ENCODE measurements around the gene CCDC116. TPM values are rescaled to one million over a fixed set of nuclear protein-coding genes. Genes with fewer than 3 reads are reported as not detected.

Gene CCDC116
- total RNA-seq, 1 experiment from 2014 or later: 0.33 TPM

- no peaks in the 10 kb centered on the region for H4K20me1 ChIP-seq (ENCODE audit: insufficient read depth)
- H3F3A ChIP-seq (ENCODE audit: insufficient read depth, low read depth): peaks cover 11% of the 10 kb centered on the region; the same call in 1 of the 2 replicates
- H3K4me1 ChIP-seq (replicated peaks; ENCODE audit: insufficient read depth): 0 out of 2 replicates have a peak, but pooled peaks cover 8% of the 10 kb centered on the region
- TF ChIP-seq EZH2 (IDR thresholded peaks at IDR 0.05; ENCODE audit: low read depth): no peak
- TF ChIP-seq CTCF (conservative IDR thresholded peaks at IDR 0.05): no peak
- ChIA-PET CTCF (no interaction called here), POLR2A (ENCODE audit: unreplicated experiment) (no interaction called here)
- H3K79me2 ChIP-seq (ENCODE audit: low read depth): no peaks in the 10 kb centered on the region
- peak overlapping the region; percentile 56 for H3K4me3 ChIP-seq
- H3K27ac ChIP-seq: no peak overlapping the region
- BruUV-seq (replicated peaks): no TSS peak
- peak; percentile 71 to 77 for DNase-seq
- H2AFZ ChIP-seq: peak overlapping the region; percentile 87
- H3K27me3 ChIP-seq (ENCODE audit: insufficient read depth, low read depth): no peaks in the 10 kb centered on the region
- peak overlapping the region; percentile 92 for H3K4me2 ChIP-seq
- no peaks in the 10 kb centered on the region for H3K9me3 ChIP-seq (ENCODE audit: insufficient read depth, low read depth)
- no peaks in the 10 kb centered on the region for H3K36me3 ChIP-seq (ENCODE audit: low read depth)
- no peaks in the 10 kb centered on the region for H3K9me2 ChIP-seq (ENCODE audit: insufficient read depth)
- intact Hi-C loops (cut with micrococcal nuclease; ENCODE audit: unreplicated experiment): no loop called here
These were observed 19.5 kb downstream of the CCDC116 start for GRCh38 chr22:21652010-21652546.

GRCh38 chr22:21652547-21653545 is 20.3 kb downstream of the CCDC116 start:
- no peaks in the 10 kb centered on the region for H3K9me3 ChIP-seq (ENCODE audit: insufficient read depth, low read depth)
- peak overlapping the region; percentile 92 for H3K4me2 ChIP-seq
- BruUV-seq (replicated peaks): TSS peak; percentile 45
- H3K79me2 ChIP-seq (ENCODE audit: low read depth): no peaks in the 10 kb centered on the region
- CTCF ChIA-PET: no interaction called here
- H4K20me1 ChIP-seq (ENCODE audit: insufficient read depth): no peaks in the 10 kb centered on the region
- intact Hi-C loops (cut with micrococcal nuclease; ENCODE audit: unreplicated experiment): no loop called here
- H3K27ac ChIP-seq: no peak overlapping the region
- peak overlapping the region; percentile 56 for H3K4me3 ChIP-seq
- DNase-seq: no peak
- POLR2A ChIA-PET (ENCODE audit: unreplicated experiment): no interaction called here
- H2AFZ ChIP-seq: peak overlapping the region; percentile 87; the same call in 1 of the 2 replicates
- no peaks in the 10 kb centered on the region for H3K36me3 ChIP-seq (ENCODE audit: low read depth)
- H3K27me3 ChIP-seq (ENCODE audit: insufficient read depth, low read depth): no peaks in the 10 kb centered on the region
- peaks cover 12% of the 10 kb centered on the region; the same call in 1 of the 2 replicates for H3F3A ChIP-seq (ENCODE audit: insufficient read depth, low read depth)
- H3K9me2 ChIP-seq (ENCODE audit: insufficient read depth): no peaks in the 10 kb centered on the region
- TF ChIP-seq CTCF (conservative IDR thresholded peaks at IDR 0.05): no peak
- H3K4me1 ChIP-seq (replicated peaks; ENCODE audit: insufficient read depth): 0 out of 2 replicates have a peak, but pooled peaks cover 8% of the 10 kb centered on the region

DNA sequence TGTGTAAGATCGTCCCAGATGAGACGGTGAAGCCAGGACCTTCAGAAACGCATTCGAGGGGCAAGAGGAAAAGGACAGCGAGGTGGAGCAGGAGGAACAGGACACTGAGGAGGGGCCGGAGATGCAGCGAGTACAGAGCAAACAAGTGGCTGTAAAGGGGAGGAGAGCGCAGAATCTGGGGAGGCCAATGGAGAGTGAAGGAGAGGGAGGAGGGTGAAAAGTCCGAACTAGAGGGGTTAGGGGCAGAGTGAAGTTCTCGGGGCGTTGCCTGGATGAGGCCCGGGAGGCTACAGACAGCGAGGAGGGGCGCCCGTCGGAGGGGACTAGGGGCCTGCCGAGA is 24.4 kb downstream of the CCDC116 start:
- BruUV-seq (replicated peaks): no TSS peak
- H3F3A ChIP-seq (ENCODE audit: insufficient read depth, low read depth): peaks cover 12% of the 10 kb centered on the region; the same call in 1 of the 2 replicates
- peak overlapping the region; percentile 68 for H3K4me2 ChIP-seq
- no peaks in the 10 kb centered on the region for H3K27me3 ChIP-seq (ENCODE audit: insufficient read depth, low read depth)
- H3K36me3 ChIP-seq (ENCODE audit: low read depth): no peaks in the 10 kb centered on the region
- no peaks in the 10 kb centered on the region for H3K79me2 ChIP-seq (ENCODE audit: low read depth)
- no peak for DNase-seq
- CTCF ChIA-PET: no interaction called here
- no peaks in the 10 kb centered on the region for H3K9me2 ChIP-seq (ENCODE audit: insufficient read depth)
- no peaks in the 10 kb centered on the region for H3K9me3 ChIP-seq (ENCODE audit: insufficient read depth, low read depth)
- H3K4me1 ChIP-seq (replicated peaks; ENCODE audit: insufficient read depth): 0 out of 2 replicates have a peak, but pooled peaks cover 5% of the 10 kb centered on the region
- POLR2A ChIA-PET (ENCODE audit: unreplicated experiment): no interaction called here
- H3K4me3 ChIP-seq: peak overlapping the region; percentile 58; the same call in 1 of the 2 replicates
- intact Hi-C loops (cut with micrococcal nuclease; ENCODE audit: unreplicated experiment): no loop called here
- no peaks in the 10 kb centered on the region for H4K20me1 ChIP-seq (ENCODE audit: insufficient read depth)
- H3K27ac ChIP-seq: no peak overlapping the region
- TF ChIP-seq CTCF (conservative IDR thresholded peaks at IDR 0.05) (no peak), EZH2 (IDR thresholded peaks at IDR 0.05; ENCODE audit: low read depth) (no peak)
- H2AFZ ChIP-seq: no peak overlapping the region
